HG03571 (cell line): ENCODE data around the gene SLC7A9.

Experiments used
- ATAC-seq: cut with Tn5 transposase; IDR thresholded peaks from one replicate; pipeline ENCODE4 v1.9.1; 2021; ENCODE audit not compliant: unreplicated experiment

Gene SLC7A9

DNA sequence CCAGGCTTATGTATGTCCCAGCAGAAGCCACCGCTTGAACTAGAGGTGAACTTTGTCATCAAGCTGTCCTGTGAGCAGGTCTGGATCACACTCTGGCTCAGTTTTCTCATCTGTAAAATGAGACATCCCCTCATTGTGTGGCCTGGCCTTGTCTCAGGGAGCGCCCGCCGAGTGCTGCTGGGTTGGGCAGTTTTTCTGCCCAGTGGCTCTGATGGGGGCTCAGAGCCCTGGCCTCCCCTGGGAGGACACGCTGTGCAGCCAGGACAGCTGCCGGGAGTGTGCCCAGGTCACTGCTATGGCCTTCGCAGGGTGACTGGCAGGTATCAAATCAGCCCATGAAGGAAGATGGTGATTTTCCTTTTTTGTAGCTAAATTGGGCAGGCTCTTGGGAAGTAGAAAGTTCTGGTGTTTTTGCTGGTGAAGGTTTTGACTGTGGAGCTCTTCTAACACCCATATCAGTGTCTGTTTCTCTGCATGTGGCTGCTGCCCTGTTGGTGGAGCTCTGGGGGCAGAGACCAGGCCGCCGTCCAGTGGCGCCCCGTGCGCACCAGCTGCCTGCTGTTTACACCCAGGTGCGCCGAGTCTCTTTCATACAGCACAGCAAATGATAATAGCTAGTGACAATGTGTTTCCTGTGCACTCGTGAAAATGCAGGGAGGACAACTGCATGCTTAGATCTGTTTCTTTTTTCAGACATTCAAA is 40.8 kb downstream of the SLC7A9 start:
- ATAC-seq: no peak

DNA sequence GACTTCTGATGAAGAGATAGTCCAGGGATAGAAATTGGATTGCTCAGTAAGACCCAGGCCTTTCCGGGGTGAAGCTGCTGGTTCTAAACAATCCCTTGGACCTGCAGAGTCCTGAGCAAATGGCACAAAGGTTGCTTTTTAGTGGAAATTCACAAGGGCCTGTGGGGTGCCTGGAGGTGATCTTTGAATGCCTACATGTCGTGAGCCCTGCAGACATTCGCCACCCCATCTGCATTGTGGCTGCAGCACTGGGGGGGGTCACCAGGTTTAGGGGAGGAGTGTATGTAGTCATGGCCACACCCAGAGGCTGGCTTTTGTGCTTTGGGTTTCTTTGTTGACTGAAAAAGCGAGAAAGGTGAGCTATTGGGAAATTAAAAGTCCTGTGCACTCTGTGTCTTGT is 41.4 kb downstream of the SLC7A9 start:
- no peak for ATAC-seq

DNA sequence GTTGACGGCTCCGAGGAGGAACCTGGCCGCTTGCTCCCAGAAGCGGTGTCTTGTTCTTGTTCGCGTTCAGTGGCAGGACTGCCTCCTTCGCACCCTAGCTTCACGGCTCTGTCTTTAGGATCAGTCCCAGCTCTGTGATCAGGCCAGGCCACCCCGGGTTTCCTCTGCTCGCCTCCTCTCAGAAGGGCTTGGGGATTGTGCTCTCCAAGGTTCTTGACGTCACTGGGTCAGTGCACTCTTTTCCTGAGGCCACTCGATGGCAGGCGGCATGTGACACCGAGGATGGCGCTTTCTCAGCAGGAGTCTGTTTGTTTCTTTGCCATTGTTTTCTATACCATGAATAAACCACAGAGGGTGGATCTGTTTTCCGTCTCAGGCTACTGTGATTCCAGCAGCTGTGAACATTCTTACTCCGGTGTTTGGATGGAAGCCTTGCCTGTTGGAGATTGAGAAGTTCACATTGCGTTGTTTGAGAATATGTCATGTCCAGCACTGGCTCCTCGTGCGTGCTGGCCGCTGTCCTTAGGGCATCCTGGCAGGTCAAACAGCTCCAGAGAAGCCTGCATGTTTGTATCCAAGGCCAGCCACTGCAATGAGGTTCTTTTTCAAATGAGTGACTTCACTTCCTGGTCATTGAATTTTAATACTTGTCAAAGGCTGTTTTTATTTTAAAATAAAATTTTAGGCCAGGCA is 44.5 kb downstream of the SLC7A9 start:
- ATAC-seq: no peak

DNA sequence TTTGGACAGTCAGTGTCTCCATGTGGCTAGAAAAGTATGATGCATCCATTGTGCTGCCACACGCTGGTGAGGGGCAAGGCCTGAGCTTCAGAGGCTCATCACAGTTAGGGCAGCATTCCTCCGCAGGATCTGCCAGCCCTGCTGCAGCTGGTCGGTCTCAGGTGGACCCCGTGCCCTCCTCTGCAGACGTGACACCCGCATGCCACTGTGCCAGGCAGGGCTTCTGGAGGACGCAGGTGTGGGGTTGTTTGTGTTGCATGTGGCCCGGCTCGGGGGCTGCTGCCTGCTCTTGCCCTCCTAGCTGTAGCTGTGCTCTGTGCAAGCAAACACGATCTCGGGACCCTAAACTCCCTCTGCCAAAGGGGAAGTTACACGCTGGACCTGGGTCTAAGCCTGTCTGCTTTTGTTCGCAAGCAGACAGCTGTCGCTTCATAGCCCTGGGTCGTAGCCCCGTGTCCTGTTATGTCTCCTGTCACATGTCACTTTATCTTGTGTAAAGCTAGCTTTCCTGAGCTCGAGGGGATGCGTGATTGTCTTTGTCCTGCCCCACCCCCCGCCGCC is 45.3 kb downstream of the SLC7A9 start:
- ATAC-seq: no peak

DNA sequence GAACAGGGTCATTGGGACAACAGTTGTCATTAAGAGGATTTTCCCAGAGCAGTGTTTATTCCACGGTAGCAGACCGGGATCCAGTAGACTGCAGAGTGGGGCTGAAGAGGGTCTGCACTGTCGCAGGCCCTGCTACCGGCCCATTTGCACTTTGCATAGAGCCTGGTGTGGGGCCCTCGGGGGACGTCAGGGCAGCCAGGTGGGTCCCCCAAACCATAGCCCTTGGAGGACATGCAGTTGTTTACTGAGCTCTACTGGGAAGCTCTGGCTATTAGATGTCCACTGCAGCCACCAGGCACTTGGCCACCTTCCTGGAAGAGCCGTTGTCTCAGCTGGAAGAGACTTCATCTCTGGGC is 45.8 kb downstream of the SLC7A9 start:
- ATAC-seq: no peak

DNA sequence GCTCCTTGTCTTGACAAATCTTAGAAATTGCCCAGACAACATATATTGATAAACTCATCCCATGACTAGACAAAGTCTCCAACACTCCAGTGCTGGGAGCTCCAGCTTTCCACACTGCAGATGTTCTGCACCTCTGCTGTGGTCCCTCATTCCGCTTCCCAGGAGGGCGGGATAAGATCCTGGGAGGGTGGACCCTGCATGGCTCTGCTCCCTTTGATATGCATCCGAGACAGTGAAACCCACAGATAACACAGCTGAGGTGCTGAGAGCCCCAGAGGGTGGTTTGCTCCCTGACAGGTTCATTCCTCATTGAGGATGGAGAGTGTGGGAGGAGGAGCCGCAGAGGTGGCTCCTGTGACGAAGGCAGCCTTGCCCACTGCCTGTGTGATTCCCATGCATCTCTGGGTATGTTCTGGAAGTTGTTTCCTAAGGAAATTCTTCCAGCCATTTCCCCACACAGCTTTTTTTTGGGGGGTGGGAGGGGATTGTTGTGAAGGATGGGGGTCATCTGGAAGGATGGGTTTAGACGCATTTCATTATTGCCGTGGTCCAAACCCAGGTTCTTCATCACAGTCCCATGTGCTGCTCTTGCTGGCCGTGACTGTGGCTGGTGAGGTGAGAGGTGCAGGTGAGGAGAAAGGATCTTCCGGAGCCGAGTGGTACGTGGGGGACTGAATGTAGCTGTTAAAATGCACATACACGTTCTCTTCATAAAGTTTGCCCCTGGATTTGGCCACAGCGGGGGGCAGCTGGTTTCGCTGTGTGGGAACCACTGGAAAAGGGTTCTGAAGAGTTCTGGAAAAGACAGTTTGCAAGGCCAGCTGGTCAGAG is 46.4 kb downstream of the SLC7A9 start:
- no peak for ATAC-seq

DNA sequence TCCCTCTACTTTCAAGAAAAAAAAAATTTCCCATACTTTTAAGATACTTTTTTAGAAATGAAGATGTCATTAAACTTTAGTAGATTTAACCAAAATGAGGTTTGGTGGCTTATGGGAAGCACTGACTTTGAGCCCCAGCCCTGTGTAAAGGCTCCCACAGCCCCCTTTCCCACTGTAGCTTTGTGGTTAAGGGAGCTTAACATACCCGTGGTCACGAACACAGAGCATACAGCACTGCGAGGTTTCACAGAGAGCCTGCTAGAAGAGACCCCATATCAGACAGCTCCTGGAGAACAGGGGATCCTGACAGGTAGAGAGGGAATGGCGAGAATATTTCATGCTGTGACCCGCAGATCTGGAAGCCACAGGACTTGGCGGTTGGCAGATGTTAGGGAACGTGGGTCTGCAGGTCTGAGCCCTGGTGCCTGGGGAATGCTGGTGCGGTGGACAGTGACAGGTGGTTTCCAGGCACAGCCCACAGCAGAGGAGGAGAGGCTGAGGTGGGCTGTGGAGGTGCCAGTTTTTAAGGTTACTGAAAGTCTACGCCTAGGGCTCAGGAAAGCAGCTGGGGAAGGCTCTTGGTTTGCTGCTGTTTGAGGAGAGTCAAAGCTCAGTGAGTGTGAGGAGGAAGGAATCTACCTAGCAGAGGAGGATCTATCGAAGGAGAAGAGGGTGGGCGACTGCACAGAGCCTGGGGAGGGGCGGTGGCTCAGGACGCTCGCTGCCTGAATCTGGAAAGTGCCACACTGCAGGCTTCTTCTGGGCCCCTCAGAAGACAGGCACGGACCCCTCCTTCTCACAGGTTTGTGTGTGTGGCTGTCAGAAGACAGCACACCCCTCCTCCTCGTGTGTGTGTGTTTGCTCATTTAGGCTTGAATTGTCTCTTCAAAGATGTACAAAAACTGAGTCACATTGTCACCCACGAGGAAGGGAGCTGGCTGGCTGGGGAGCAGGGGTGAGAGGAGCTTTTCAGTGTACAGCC is 49.9 kb downstream of the SLC7A9 start:
- ATAC-seq: no peak

DNA sequence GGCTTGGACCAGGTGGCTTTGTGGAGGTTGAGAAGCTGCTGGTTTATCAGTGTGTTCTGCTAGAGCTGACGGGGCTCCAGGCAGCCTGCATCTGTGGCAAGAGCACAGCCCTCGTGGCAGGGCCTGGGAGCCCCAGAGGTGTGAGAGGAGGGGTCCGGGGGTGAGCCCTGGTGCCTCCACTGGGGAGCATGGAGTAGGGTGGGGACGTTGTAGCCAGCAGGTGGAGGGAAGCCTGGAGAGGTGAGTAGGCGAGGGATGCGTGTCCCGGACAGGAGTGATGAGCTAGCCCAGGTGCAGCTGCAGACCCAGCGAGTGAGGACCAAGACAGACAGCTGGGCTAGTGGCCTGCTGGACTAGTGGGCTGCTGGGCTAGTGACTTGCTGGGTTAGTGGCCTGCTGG is 51.0 kb downstream of the SLC7A9 start:
- ATAC-seq: no peak

DNA sequence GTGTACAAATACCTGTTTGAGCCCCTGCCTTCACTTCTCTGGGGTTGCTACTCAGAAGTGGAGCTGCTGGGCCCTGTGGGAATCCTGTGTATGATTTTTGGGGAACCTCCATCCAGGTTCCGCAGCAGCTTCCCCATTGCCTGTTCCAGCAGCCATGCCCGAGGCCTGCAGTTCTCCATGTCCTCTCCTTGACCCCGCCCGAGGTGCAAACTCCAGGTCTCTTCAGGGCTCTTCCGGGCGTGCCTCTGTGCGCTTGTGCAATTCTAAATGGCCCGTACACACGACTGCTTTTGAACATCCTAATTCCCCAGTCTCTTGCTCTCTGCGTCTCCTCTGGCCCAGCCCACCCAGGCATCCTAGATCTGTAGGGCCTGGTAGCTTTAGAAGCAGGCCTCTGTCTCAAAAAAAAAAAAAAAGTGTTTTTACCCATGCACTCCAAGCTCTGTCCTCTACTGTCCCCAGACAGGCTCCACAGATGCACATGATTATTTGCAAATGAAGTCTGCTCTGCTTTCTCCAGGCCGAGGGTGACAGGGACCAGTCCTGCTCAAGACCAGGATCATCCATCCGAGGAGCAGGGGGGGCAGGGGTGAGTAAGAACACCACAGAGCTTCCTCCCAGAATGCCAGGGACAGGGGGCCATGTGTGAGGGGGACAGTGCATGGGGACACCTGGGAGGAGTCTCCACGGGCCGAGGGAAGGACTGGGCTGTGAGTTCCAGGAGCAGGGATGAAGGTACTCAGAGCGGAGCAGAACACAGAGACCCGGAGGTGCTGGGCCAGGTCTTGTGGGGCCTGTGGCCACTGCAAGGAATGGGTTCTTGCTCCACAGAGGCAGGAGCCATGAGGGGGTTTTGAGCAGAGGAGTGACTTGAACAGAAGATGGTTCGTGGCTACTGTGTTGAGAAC is 51.7 kb downstream of the SLC7A9 start:
- ATAC-seq: no peak

DNA sequence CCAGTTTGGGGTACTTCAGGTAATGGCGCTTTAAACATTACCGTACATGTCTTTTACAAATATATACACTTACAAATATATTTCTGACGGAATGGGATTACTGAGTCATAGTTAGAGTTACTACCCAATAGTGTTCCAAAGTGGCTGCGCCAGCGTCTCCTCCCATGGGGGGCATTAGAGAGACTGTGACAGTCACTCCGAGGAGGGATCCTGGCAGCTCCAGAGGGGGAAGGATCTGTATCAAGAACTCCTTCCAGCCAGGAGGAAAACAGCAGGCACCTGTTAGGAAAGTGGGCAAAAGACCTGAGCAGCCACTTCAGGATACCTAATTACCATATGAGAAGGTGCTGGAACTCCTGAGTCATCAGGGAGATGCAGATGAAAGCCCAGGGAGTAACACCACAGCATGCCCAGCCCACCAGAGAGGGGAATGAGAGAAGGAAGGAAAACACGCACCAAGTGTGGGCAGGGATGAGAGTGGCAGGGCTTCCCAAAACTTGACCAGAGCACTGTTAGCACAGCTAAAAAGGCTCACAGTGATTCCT is 52.9 kb downstream of the SLC7A9 start:
- ATAC-seq: no peak

DNA sequence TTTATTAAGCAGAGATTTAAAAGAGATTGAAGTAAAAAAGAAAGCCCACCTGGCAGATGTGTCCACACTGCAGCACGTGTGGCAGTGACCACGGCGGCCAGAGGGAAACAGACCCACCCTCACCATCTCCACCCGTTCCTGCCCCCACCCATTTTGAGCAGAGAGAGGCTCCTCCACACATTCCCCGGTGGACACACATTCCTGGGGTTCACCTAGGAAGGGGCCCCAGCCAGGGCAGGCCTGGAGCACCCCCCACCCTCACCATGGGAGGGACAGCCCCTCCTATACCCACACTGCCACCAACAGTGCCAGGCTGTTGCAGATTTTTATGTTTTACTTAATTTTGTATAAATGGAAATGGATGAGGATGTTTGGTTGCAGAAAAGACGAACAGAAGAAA is 54.9 kb downstream of the SLC7A9 start:
- ATAC-seq: no peak

DNA sequence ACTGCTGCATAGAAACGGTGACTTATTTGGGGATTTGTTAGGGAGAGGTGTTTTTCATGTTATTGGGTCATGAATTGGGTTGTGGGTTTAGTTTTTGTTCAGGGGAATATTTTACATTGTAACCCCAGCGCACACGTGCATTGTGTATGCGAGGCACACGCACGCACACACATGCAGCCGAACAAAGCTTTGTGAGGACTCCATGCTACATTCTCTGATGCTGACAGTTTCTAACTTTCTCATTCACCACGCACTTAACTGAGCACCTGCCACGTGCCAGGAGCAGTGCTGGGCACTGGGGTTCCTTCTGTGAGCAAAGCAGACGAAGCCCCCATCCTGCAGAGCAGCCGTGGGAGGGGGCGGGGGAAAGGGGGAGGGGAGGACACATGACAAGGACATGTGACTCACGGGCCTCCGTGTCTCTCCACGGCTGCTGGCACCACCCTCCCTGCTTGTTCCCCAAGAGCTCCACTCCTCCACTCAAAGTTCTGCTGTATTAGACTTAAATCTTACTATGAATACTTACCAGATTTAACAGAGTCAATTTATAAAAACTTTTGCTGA is 55.6 kb downstream of the SLC7A9 start:
- no peak for ATAC-seq

DNA sequence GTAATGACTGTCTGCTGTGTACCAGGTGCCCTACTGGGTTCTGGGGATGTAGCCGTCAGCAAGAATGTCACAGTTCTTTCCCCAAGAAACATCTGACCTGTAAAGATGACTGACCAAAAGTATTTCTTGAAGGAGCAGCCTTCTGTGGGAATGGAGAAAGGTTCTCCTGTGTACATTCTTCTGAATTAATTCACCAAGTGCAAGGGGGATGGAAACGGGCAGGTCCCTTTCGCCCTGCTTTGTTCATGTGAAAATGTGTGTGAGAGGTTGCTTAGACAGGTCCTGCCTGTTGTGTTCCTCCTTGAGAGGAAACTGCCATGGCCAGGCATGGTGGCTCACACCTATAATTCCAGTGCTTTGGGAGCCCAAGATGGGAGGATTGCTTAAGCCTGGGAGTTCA is 57.0 kb downstream of the SLC7A9 start:
- ATAC-seq: no peak

DNA sequence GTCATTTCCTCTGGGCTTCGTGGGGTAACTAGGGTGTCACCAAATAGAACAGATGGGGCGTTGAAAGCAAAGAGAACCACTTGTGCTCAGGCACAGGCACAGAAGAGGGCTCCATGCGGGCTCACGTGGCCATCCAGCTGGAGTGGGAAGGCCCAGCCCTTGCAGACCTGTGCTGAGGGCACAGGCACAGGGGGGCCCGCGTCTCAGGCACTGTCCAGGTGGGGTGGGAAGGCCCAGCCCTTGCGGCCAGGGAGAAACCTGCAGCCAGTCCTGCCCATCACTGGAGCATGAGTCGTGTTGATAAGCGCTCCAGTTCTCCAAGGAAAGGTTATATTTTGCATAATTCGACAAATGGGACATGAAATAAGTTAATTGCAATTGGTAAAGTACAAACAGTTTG is 57.5 kb downstream of the SLC7A9 start:
- ATAC-seq: no peak

DNA sequence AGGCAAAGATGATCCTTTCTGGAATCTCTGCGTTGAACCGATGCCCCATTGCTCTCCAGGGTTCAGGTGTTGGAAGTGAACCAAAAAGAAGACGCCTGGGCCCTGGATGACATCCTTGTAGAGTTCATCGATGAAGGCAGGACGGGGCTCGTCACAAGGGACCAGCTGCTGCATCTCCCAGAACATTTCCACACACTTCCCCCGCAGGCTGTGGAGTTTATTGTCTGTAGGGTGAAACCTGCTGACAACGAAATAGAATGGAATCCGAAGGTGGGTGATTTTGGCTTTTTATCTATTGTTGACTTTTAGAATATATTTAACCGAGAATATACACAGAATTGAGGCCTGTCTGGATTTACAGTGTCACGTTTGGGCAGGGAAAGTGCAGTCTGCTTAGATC is 58.4 kb downstream of the SLC7A9 start:
- no peak for ATAC-seq

DNA sequence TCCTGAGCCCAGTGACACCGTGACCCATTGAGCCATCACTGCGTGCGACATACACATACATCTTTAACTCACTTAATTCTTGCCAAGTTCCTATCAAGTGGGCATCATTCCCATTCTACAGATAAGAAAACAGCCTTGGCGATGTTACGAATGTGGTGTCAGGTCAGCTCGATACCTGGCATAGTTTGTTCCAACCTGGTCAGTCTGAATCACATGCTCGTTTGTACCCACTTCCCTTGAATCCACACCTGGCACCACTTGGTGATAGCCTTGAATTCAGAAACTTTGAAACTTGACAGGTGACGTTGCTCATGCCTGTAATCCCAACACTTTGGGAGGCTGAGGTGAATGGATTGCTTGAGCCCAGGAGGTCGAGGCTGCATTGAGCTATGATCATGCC is 59.1 kb downstream of the SLC7A9 start:
- ATAC-seq: no peak

DNA sequence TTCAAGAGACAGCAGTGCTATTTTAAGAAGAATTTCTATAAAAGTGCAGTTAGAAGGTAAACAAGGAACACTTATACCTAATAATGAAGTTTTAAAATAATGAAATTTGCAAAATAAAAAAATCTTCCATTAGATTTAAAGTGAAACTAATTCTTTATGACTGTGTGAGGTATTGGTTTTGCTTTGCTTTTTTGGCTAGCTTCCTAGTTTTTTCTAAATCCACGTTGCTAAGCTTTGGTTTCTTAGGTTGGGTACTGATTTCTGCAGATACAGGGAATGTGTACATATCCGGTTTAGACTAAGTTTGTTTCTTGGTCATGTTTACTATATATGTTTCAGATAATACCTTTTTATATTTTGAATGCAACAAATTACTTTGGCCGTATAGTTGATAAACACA is 59.8 kb downstream of the SLC7A9 start:
- no peak for ATAC-seq

DNA sequence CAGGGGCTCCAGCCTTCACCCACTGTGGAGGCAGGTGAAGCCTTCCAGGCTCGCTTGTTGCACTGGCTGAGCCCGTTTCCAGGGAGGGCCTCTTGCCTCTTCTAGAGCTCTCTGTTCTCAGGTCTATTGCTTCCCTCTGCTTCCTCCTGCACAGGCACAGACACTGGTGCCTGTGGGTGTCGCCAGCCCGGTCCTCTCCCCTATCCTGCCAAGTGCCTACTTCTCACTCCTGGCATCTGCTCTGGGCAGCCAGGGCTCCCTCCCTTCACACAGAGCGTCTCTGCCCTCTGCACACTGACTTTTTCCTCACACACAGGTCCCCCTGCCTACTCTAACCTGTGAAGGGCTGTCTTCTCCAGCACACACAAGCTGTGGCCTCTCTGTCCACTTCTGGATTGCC is 60.3 kb downstream of the SLC7A9 start:
- no peak for ATAC-seq

DNA sequence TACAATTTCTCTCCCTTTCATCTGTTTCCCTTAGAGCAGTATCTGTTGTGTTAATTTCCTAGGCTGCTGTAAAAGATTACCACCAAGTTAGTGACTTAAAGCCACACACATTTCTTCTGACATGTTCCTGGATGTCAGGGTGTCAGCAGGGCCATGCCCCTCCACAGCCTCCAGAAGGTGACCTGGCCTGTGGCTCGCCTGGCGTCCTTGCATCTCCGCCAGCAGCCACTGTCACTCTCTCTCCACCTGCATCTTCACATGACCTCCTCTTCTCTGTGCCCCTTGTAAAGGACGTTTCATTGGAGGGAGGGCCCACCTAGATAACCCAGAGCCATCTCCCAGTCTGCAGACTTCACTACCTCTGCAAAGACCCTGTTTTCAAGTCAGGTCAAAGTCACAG is 61.3 kb downstream of the SLC7A9 start:
- ATAC-seq: no peak
